HG03103 (cell line): ENCODE results near the gene DIP2C.
"Not testable (repeated sequence)": the region's sequence is repeated elsewhere in the genome, so short reads cannot be mapped to it uniquely, and the experiment has no call there.

Experiments used
- ATAC-seq: cut with Tn5 transposase; IDR thresholded peaks from one replicate; pipeline ENCODE4 v1.9.1; 2021; ENCODE audit warnings: low read depth; ENCODE audit not compliant: unreplicated experiment

The DIP2C gene

DNA sequence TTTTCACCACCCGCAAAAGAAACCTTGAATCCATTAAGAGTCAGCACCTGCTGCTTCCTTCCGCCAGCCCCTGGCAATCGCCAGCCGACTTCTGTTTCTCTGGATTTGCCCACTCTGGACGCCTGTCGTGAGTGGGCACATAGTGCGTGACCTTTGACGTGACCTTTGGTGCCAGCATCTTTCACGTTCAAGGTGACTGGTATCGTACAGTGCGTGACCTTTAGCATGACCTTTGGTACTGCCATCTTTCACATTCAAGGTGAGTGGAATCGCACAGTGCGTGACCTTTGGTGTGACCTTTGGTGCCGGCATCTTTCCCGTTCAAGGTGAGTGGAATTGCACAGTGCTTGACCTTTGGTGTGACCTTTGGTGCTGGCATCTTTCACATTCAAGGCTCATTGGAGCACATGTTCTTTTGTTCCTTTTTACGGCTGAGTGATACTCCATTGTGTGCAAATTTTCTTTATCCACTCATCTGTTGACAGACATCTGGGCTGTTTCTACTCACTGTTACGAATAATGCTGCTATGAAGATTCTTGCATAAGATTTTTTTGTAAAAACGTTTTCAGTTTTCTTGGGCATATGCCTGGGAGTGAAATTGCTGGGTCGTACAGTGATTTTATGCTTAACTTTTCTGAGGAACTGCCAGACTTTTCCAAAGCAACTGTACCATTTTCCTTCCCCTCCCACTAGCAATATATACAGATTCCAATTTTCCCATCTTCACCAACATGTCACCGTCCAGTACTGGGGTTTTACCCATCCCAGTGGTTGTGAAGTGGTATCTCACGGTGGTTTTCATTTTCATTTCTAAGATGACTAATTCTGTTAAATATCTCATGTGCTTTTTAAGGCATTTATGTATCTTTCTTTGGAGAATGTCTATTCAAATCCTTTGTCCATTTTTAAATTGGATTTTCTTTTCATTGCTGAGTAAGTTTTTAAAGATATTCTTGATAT is 145.3 kb downstream of the DIP2C start:
- no peak for ATAC-seq

- no peak for ATAC-seq
Observed at GRCh38 chr10:543131-543530, 146.3 kb downstream of the DIP2C start.

DNA sequence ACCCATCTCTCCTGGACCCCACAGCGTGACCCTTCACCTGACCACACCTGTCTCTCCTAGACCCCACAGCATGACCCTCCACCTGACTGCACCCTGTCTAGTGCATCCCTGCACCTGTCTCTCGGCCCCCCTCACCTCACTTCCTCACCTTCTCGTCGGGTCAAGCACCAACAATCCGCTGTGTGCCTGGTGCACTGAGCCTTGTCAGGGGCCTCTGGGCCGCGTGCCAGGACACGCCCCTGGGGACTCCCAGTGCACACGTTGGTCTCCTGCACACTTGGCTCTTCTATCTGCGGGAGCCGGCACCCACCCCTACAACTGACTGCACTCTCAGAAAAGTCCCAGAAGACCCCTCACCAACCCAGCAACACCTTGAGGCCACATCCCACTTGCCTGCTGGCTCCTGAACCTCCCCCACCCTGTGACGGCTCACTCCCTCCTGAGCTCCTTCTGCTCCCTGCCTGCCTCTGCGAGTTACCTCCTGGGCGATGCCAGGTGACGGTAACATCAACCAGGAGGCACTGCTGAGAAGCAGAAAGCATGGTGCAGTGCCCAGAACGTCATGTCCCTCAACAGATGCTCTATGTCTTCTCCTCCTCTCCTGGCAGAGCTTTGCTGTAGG is 147.6 kb downstream of the DIP2C start:
- no peak for ATAC-seq

- no peak for ATAC-seq
Observed at GRCh38 chr10:541041-541440, 148.4 kb downstream of the DIP2C start.

DNA sequence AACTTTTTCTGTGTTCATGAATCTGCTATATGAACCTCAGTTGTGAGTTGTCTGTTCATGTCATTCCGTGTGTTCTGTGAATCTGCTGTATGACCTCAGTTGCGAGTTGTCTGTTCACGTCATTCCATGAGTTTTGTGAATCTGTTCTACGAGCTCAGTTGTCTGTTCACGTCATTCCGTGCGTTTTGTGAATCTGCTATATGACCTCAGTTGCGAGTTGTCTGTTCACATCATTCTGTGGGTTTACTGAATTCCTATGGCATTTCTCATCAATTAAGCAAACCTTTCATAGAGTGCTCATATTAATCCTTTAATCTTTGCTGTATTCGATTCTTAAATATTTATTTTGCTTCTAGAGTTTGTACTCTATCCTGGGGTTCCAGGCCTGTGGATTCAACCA is 150.6 kb downstream of the DIP2C start:
- no peak for ATAC-seq

GRCh38 chr10:536935-537334 is 152.5 kb downstream of the DIP2C start:
- ATAC-seq, result no peak

DNA sequence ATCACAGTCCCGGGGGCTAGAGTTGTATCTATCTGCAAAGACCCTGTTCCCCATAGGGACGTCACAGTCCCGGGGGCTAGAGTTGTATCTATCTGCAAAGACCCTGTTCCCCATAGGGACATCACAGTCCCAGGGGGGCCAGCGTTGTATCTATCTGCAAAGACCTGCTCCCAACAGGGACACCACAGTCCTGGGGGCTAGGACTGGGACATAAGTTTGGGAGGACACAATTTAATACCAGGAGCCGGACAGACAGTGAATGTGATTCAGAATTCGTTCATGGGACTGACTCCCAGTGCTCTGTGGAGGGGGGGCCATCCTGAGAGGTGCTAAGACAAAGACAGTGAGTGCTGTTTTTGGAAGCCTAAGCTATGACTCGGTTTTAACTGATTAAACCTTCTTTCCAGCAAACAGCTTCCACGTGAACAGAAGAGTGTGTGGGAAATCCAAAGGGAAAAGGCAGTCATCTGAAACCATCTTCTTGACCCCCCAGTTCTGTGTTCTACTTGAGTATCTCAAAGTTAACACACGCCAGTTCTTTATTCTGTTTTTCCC is 153.0 kb downstream of the DIP2C start:
- no peak for ATAC-seq

DNA sequence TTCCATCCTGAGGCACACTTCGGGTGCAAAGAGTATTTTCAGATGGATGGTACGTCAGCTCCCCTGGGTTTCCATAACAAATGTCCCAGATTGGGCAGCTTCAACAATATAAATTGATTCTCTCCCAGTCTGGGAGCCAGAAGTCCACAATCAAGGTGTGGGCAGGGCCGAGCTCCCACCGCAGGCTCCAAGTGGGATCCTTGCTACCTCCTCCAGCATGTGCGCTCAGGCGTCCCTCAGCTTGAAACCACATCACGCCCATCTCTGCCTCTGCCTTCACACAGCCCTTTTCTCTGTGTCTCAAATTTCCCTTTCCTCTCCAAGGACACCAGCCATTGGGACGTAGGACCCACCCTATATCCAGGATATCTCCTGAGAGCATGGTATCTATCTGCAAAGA is 153.5 kb downstream of the DIP2C start:
- ATAC-seq, result no peak

- no peak for ATAC-seq
Observed at GRCh38 chr10:535051-535450, 154.4 kb downstream of the DIP2C start.

- no peak for ATAC-seq
Observed at GRCh38 chr10:534047-534566, 155.4 kb downstream of the DIP2C start.

DNA sequence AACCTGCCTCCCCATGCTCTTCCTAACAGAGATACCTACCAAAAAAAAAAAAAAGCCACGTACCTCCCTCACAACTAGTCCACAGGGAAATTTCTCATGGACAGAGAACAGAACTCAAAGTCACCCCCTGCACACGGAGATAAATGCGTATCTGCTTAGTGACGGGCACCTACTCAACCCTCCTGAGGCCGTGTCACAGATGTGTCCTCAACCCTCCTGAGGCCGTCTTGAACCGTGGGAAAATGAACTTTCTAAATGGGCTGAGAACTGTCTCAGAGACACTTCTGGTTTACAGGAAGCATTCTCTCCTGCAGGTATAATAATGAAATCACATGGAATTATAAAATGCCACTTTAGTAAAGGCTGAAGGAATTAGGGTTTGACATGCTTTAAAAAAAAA is 155.9 kb downstream of the DIP2C start:
- ATAC-seq, result no peak

GRCh38 chr10:533186-533585 is 156.3 kb downstream of the DIP2C start:
- no peak for ATAC-seq

GRCh38 chr10:532331-532730 is 157.1 kb downstream of the DIP2C start:
- ATAC-seq, result not testable (repeated sequence)

- ATAC-seq, result no peak
Observed at GRCh38 chr10:531541-531940, 157.9 kb downstream of the DIP2C start.

DNA sequence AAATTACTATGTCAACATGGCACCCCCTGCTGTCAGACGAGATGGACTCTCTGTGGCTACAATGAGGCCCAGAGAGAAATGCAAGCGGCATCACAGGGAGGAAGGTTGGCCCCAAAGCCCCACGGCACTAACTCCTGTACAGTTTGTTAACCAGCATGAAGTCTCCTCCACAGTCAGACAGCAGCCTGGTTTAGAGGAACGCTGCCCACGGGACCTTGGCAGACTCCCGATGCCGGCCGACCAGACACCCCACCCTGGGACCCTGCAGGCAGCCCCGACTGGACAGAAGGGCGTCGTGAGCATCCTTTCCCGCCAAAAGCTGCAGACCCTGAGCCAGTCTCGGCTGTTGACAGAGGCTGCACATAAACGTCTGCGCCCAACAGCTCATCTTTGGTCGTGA is 158.8 kb downstream of the DIP2C start:
- no peak for ATAC-seq

DNA sequence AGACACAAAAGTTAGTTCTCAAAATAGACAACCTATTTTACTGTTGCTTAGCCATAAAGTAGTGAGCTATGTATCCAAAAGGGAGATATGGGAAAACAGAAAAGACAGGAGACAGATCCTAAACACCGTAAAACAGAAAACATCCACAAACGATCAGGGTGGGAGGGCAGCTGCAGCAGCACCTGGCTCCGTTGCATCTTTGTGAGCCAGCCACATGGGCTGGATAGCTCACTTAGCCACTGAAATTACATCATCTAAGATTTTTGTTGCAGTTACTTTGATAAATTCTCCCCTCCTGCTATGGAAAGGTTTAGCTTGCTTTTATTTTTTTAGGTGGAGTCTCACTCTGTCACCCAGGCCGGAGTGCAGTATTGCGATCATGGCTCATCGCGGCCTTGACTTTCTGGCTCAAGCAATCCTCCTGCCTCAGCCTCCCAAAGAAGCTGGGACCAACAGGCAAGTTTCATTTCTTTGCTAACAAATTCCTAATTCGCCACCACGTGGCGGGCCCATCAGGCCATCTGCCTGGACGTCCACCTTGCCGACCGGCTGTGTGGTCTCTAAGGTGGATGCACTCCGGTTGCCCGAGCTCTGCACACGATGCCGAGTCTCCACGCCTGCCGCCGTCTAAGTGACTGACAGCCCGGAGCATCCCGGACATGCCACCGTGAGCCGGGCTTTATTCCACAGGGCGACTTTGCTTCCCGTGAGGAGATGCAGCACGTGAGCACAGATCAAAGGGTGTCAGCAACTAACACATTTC is 159.8 kb downstream of the DIP2C start:
- no peak for ATAC-seq

GRCh38 chr10:528173-529165 is 161.0 kb downstream of the DIP2C start:
- no peak for ATAC-seq

- ATAC-seq, result no peak
Observed at GRCh38 chr10:527416-527815, 162.1 kb downstream of the DIP2C start.

GRCh38 chr10:526651-527312 is 162.7 kb downstream of the DIP2C start:
- ATAC-seq, result no peak
